ENCODE results near the gene MPP1. TPM values are rescaled to one million over a fixed set of nuclear protein-coding genes. Genes with fewer than 3 reads are reported as not detected.

Gene MPP1
- total RNA-seq, 2 donors from 2014 or later = 9.0 to 75.0 TPM

- Mint-ChIP-seq H3K27ac (peak overlapping the region; percentile 63), H3K4me1 (peaks cover 14% of the 10 kb centered on the region), H3K4me3 (peak overlapping the region; percentile 15), H3K36me3 (ENCODE audit: low read depth) (no peaks in the 10 kb centered on the region), H3K27me3 (no peaks in the 10 kb centered on the region)
- peak; percentile 12 to 27 (median 13) for DNase-seq
- no peaks in the 10 kb centered on the region for H3K9me3 ChIP-seq (ENCODE audit: control insufficient read depth, low read length, poor library complexity, severe bottlenecking)
- peak; percentile 73 for ATAC-seq
Observed at GRCh38 chrX:154748712-154749339, 56.5 kb downstream of the MPP1 start.

DNA sequence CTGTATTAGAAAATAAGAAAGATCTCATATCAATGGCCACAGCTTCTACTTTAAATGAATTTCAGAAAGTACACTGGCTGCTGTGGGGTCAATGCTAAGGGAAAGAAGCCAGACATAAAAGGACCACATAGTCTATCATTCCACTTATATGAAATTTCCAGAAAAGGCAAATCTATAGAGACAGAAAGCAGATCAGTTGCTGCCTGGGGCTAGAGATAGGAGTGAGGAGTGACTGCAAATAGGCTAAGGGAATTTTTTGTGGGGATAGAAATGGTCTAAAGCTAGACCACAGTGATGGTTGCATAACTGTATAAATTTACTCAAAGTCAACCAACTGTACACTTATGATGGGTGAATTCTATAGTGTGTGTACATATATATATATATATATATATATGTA is 62.7 kb downstream of the MPP1 start:
- H3K4me1 Mint-ChIP-seq = peaks cover 13% of the 10 kb centered on the region
- peak overlapping the region; percentile 47 for H3K27ac Mint-ChIP-seq
- no peak overlapping the region for H3K4me3 Mint-ChIP-seq
- no peaks in the 10 kb centered on the region for H3K9me3 ChIP-seq (ENCODE audit: control insufficient read depth, low read length, poor library complexity, severe bottlenecking)
- DNase-seq = no peak
- ATAC-seq = no peak
- H3K27me3 Mint-ChIP-seq = no peaks in the 10 kb centered on the region
- H3K36me3 Mint-ChIP-seq (ENCODE audit: low read depth) = no peaks in the 10 kb centered on the region

DNA sequence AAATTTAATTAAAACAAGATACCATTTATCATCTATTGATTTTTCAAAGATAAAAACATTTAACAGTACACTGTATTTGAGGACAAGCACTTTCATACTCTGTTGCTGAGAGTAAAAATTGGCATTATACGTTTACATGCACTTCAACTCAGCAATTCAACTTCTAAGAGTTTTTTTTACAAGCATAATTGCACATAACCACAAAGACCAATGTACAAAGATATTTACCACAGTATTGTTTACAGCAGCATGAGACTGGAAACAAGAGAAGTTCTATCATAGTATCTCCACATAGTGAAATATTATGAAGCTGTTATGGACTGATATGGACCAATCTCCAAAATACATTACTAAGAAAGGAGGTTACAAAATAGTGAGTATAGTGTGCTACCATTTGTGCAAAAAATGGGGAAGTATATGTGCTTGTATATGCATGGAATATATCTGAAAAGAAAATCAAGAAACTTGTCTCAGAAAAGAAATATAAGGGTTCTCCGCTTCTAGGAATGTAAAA is 65.3 kb downstream of the MPP1 start:
- no peaks in the 10 kb centered on the region for H3K27me3 Mint-ChIP-seq
- ATAC-seq (peak; percentile 64), DNase-seq (no peak)
- peaks cover 26% of the 10 kb centered on the region for H3K4me1 Mint-ChIP-seq
- peak overlapping the region; percentile 68 for H3K4me3 Mint-ChIP-seq
- H3K9me3 ChIP-seq (ENCODE audit: control insufficient read depth, low read length, poor library complexity, severe bottlenecking) = no peaks in the 10 kb centered on the region
- H3K36me3 Mint-ChIP-seq (ENCODE audit: low read depth) = no peaks in the 10 kb centered on the region
- no peak overlapping the region for H3K27ac Mint-ChIP-seq

GRCh38 chrX:154738011-154738738 is 67.1 kb downstream of the MPP1 start:
- H3K36me3 Mint-ChIP-seq (ENCODE audit: low read depth) = no peaks in the 10 kb centered on the region
- H3K27ac Mint-ChIP-seq = peak overlapping the region; percentile 95
- DNase-seq = no peak
- no peaks in the 10 kb centered on the region for H3K9me3 ChIP-seq (ENCODE audit: control insufficient read depth, low read length, poor library complexity, severe bottlenecking)
- no peaks in the 10 kb centered on the region for H3K27me3 Mint-ChIP-seq
- ATAC-seq = peak; percentile 47
- H3K4me1 Mint-ChIP-seq = peaks cover 32% of the 10 kb centered on the region
- peak overlapping the region; percentile 58 for H3K4me3 Mint-ChIP-seq

GRCh38 chrX:154737136-154737535 is 68.1 kb downstream of the MPP1 start:
- Mint-ChIP-seq H3K36me3 (ENCODE audit: low read depth) (no peaks in the 10 kb centered on the region), H3K27me3 (no peaks in the 10 kb centered on the region), H3K4me1 (peaks cover 40% of the 10 kb centered on the region), H3K27ac (peak overlapping the region; percentile 95), H3K4me3 (peak overlapping the region; percentile 75)
- DNase-seq (no peak), ATAC-seq (no peak)
- H3K9me3 ChIP-seq (ENCODE audit: control insufficient read depth, low read length, poor library complexity, severe bottlenecking) = no peaks in the 10 kb centered on the region

GRCh38 chrX:154735695-154736393 is 69.4 kb downstream of the MPP1 start:
- Mint-ChIP-seq H3K4me1 (peaks cover 44% of the 10 kb centered on the region), H3K27ac (peak overlapping the region; percentile 95), H3K36me3 (ENCODE audit: low read depth) (no peaks in the 10 kb centered on the region), H3K4me3 (peak overlapping the region; percentile 62), H3K27me3 (no peaks in the 10 kb centered on the region)
- H3K9me3 ChIP-seq (ENCODE audit: control insufficient read depth, low read length, poor library complexity, severe bottlenecking) = no peaks in the 10 kb centered on the region
- DNase-seq = no peak
- ATAC-seq = no peak

DNA sequence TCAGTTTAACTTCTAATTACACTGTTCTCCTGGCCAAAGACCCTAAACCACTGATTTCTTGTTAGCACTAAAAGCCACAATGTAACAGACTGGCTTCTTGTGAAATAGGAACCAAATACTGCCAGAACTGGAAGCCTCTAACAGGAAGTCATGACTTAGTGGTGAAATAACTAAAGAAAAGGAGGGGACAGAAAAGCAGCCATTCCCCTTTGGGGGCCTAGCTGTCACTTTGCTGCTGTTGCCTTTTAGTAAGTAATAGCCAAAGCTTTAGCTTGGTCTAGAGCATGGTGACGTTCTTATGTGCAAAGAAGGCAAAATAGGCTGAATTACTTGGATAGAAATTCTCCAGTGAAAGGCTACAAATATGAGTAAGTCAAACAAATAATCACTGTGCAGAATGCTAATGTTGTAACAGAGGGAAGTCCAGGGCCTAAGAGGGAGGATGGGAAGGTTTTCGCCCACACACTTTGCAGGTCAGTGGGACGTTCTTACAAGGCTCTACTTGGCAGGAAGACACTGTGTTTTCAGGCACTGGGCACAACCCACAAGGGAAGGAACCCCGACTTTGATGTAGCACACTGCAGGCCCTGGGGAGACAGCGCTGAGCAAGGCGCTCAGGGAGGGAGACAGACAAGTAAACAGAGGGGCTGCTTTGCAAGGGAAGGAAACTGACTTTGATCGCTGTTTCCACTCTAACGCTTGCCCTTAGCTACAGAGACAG is 71.1 kb downstream of the MPP1 start:
- peak overlapping the region; percentile 55 for H3K4me3 Mint-ChIP-seq

DNA sequence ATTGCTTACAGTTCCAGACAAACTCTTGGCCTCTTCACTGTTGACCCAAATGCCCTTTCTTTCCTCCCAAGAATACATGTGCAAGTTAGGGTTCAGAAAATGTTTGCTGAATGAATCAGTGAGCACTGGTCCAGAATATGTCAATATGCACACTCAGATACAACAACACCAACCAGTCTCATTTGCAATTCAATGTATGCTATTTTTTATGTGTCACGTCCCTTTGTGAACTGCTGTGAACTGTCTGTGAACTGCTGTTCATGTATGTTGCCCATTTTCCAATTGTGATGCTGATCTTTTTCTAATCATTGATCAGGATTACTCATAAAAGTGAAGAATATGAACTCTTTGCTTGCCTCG is 72.2 kb downstream of the MPP1 start:
- H3K4me1 Mint-ChIP-seq = peaks cover 53% of the 10 kb centered on the region

More for the DNA sequence above, 71.1 kb downstream of the MPP1 start:
- ATAC-seq (peak; percentile 66), DNase-seq (peak in 1 of 3 donors; percentile 22)
- no peaks in the 10 kb centered on the region for H3K9me3 ChIP-seq (ENCODE audit: control insufficient read depth, low read length, poor library complexity, severe bottlenecking)
- H3K36me3 Mint-ChIP-seq (ENCODE audit: low read depth) = no peaks in the 10 kb centered on the region
- peaks cover 54% of the 10 kb centered on the region for H3K4me1 Mint-ChIP-seq
- peak overlapping the region; percentile 95 for H3K27ac Mint-ChIP-seq
- no peaks in the 10 kb centered on the region for H3K27me3 Mint-ChIP-seq

DNA sequence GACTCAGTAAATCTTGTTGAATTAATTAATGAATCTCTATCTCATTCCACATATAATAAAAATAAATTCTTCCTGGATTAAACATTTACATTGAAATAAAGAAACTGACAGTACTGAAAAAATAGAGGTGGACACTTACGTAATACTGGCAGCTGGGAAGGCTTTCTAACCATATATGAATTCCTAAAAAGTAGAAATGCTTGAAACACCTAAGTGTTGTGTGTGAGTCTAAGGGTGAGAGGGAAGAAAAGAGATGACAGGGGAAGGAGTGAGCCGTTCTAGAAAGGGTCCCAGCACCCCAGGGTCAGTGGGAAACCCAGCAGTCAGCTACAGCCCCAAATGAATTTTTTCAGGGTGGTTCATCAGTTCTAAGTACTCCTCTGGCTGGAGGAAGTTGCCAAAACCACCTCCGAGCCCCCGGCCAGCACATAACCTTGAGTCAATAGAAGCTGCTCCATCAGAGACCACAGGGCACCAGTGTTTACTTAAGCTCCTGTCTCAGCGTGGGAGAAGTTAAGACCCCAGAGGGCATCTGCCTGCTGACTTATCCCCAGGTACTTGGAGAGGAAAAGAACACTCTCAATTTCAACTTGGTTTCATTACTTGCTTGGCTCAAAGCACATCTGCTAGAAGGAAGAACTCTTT is 72.7 kb downstream of the MPP1 start:
- no peaks in the 10 kb centered on the region for H3K9me3 ChIP-seq (ENCODE audit: control insufficient read depth, low read length, poor library complexity, severe bottlenecking)
- ATAC-seq = no peak
- Mint-ChIP-seq H3K36me3 (ENCODE audit: low read depth) (no peaks in the 10 kb centered on the region), H3K27me3 (no peaks in the 10 kb centered on the region), H3K4me1 (peaks cover 52% of the 10 kb centered on the region), H3K27ac (peak overlapping the region; percentile 95), H3K4me3 (peak overlapping the region; percentile 67)
- DNase-seq = no peak

More for the DNA sequence above, 72.2 kb downstream of the MPP1 start:
- no peak for DNase-seq
- Mint-ChIP-seq H3K4me3 (peak overlapping the region; percentile 67), H3K27ac (peak overlapping the region; percentile 95), H3K36me3 (ENCODE audit: low read depth) (no peaks in the 10 kb centered on the region), H3K27me3 (no peaks in the 10 kb centered on the region)
- H3K9me3 ChIP-seq (ENCODE audit: control insufficient read depth, low read length, poor library complexity, severe bottlenecking) = no peaks in the 10 kb centered on the region
- no peak for ATAC-seq

DNA sequence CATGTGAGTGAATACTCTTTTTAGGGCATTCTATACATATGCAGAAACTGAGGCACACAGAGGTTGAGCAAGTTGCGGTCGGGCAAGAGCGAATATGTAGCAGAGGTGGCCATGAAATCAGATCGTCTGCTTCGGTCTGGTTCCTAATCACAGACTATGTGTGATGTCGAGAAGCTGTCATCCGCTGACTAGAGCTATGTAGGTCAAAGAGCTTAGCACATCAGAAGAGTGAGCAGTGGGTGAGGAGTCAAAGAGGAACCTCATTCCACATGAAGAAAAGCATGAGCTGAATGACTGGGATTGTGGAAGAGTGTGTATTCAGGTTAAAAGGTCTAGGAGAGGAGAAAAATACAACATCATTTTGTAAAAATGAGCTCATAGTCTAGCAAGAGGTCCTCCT is 73.4 kb downstream of the MPP1 start:
- no peak for DNase-seq

GRCh38 chrX:154731184-154731583 is 74.1 kb downstream of the MPP1 start:
- peaks cover 51% of the 10 kb centered on the region for H3K4me1 Mint-ChIP-seq
- no peaks in the 10 kb centered on the region for H3K9me3 ChIP-seq (ENCODE audit: control insufficient read depth, low read length, poor library complexity, severe bottlenecking)
- H3K4me3 Mint-ChIP-seq = peak overlapping the region; percentile 55
- H3K27ac Mint-ChIP-seq = peak overlapping the region; percentile 95
- H3K27me3 Mint-ChIP-seq = no peaks in the 10 kb centered on the region
- DNase-seq = no peak
- ATAC-seq = peak; percentile 44
- no peaks in the 10 kb centered on the region for H3K36me3 Mint-ChIP-seq (ENCODE audit: low read depth)

More for the DNA sequence above, 73.4 kb downstream of the MPP1 start:
- no peaks in the 10 kb centered on the region for H3K36me3 Mint-ChIP-seq (ENCODE audit: low read depth)
- peak overlapping the region; percentile 86 for H3K4me3 Mint-ChIP-seq
- no peaks in the 10 kb centered on the region for H3K9me3 ChIP-seq (ENCODE audit: control insufficient read depth, low read length, poor library complexity, severe bottlenecking)
- ATAC-seq = peak; percentile 80
- H3K27ac Mint-ChIP-seq = peak overlapping the region; percentile 95
- no peaks in the 10 kb centered on the region for H3K27me3 Mint-ChIP-seq
- H3K4me1 Mint-ChIP-seq = peaks cover 46% of the 10 kb centered on the region

GRCh38 chrX:154730253-154730891 is 74.9 kb downstream of the MPP1 start:
- ATAC-seq (no peak), DNase-seq (no peak)
- Mint-ChIP-seq H3K4me1 (peaks cover 50% of the 10 kb centered on the region), H3K36me3 (ENCODE audit: low read depth) (no peaks in the 10 kb centered on the region), H3K27ac (peak overlapping the region; percentile 95), H3K4me3 (peak overlapping the region; percentile 55), H3K27me3 (no peaks in the 10 kb centered on the region)
- H3K9me3 ChIP-seq (ENCODE audit: control insufficient read depth, low read length, poor library complexity, severe bottlenecking) = no peaks in the 10 kb centered on the region

All from T-helper 17 cell (primary cell).